GDM1 (cell line): ENCODE measurements around the gene FGFRL1.

ENCODE experiments used
- DNase-seq: peaks from one replicate; lab custom pipeline; 2025; lab: John Stamatoyannopoulos, UW

FGFRL1 gene

GRCh38 chr4:1023075-1023640 is 11.7 kb downstream of the FGFRL1 start:
- no peak for DNase-seq

GRCh38 chr4:1023895-1024740 is 12.7 kb downstream of the FGFRL1 start:
- DNase-seq: no peak

GRCh38 chr4:1024882-1025545 is 13.6 kb downstream of the FGFRL1 start:
- DNase-seq: no peak

GRCh38 chr4:1026115-1026514 is 14.7 kb downstream of the FGFRL1 start:
- no peak for DNase-seq

- DNase-seq: no peak
Measured at GRCh38 chr4:1027219-1027914, 15.9 kb downstream of the FGFRL1 start.

GRCh38 chr4:1027915-1028238 is 16.5 kb downstream of the FGFRL1 start:
- no peak for DNase-seq

GRCh38 chr4:1028574-1029220 is 17.3 kb downstream of the FGFRL1 start:
- no peak for DNase-seq

- DNase-seq: no peak
Measured at GRCh38 chr4:1029529-1029928, 18.1 kb downstream of the FGFRL1 start.

- DNase-seq: no peak
Measured at GRCh38 chr4:1030031-1030430, 18.6 kb downstream of the FGFRL1 start.

- no peak for DNase-seq
Measured at GRCh38 chr4:1030559-1030958, 19.1 kb downstream of the FGFRL1 start.

GRCh38 chr4:1031346-1031745 is 19.9 kb downstream of the FGFRL1 start:
- DNase-seq: no peak

- no peak for DNase-seq
Measured at GRCh38 chr4:1031956-1032795, 20.8 kb downstream of the FGFRL1 start.

- DNase-seq: no peak
Measured at GRCh38 chr4:1032861-1033260, 21.4 kb downstream of the FGFRL1 start.

GRCh38 chr4:1033840-1034551 is 22.6 kb downstream of the FGFRL1 start:
- no peak for DNase-seq

- no peak for DNase-seq
Measured at GRCh38 chr4:1035510-1035909, 24.1 kb downstream of the FGFRL1 start.

- no peak for DNase-seq
Measured at GRCh38 chr4:1036095-1036494, 24.7 kb downstream of the FGFRL1 start.

GRCh38 chr4:1036976-1037810 is 25.8 kb downstream of the FGFRL1 start:
- DNase-seq: no peak

- DNase-seq: no peak
Measured at GRCh38 chr4:1038948-1039492, 27.6 kb downstream of the FGFRL1 start.
